CD8-positive, alpha-beta memory T cell (primary cell): Measurements from ENCODE around the gene ANTXR1. TPM values are rescaled to one million over a fixed set of nuclear protein-coding genes. Genes with fewer than 3 reads are reported as not detected.

Experiments used
- CTCF ChIA-PET: fragments of 350-600 bp; sonication (Branson Sonifier 250); formaldehyde crosslinking; loops from one replicate; lab custom pipeline; 2021; ENCODE audit warnings: antibody characterized with exemption; lab: Charles Lee
- POLR2A ChIA-PET: fragments of 350-600 bp; sonication (Branson Sonifier 250); formaldehyde crosslinking; loops from one replicate; lab custom pipeline; 2021; ENCODE audit warnings: antibody characterized with exemption; lab: Charles Lee
- DNase-seq, 5 donors: peaks; one replicate each; pipeline versions ENCODE4 v3.0.0 to v3.0.0-alpha.2; 2020 to 2022; ENCODE audit warnings: mixed read lengths in 1 of 5
- H3K27ac ChIP-seq: one replicate; pipeline ENCODE4 v1.7.0; 2013; ENCODE audit warnings: low read depth, mild to moderate bottlenecking, low read length, moderate library complexity
- H3K27me3 ChIP-seq: 2 replicates; pipeline ENCODE4 v1.7.0; 2013; ENCODE audit warnings: low read length, mild to moderate bottlenecking; ENCODE audit not compliant: insufficient read depth, poor library complexity, severe bottlenecking
- H3K36me3 ChIP-seq: 2 replicates; pipeline ENCODE4 v1.7.0; 2013; ENCODE audit warnings: mild to moderate bottlenecking, low read length, moderate library complexity; ENCODE audit not compliant: insufficient read depth
- H3K4me1 ChIP-seq: 2 replicates; pipeline ENCODE4 v1.7.0; 2013; ENCODE audit warnings: mild to moderate bottlenecking, low read length, moderate library complexity; ENCODE audit not compliant: insufficient read depth
- H3K4me3 ChIP-seq: 2 replicates; pipeline ENCODE4 v1.7.0; 2013; ENCODE audit warnings: mild to moderate bottlenecking, low read length
- H3K9me3 ChIP-seq: 2 replicates; pipeline ENCODE4 v1.7.0; 2013; ENCODE audit warnings: mild to moderate bottlenecking, low read length
- H3K27ac Mint-ChIP-seq, 8 donors: one replicate each; pipeline ENCODE4 v1.8.0; 2020 to 2021; ENCODE audit warnings: mixed read lengths in 8 of 8, mild to moderate bottlenecking in 6 of 8, inconsistent platforms in 3 of 8, moderate library complexity in 3 of 8
- H3K27me3 Mint-ChIP-seq, 2 donors: one replicate each; pipeline ENCODE4 v1.8.0; 2020 to 2021; ENCODE audit warnings: mixed read lengths in 2 of 2, mild to moderate bottlenecking in 1 of 2, moderate library complexity in 1 of 2
- H3K36me3 Mint-ChIP-seq, 3 donors: one replicate each; pipeline ENCODE4 v1.8.0; 2020 to 2021; ENCODE audit warnings: mixed read lengths in 3 of 3, inconsistent platforms in 1 of 3, mild to moderate bottlenecking in 1 of 3
- H3K4me1 Mint-ChIP-seq, 3 donors: one replicate each; pipeline ENCODE4 v1.8.0; 2020 to 2021; ENCODE audit warnings: mixed read lengths in 3 of 3, inconsistent platforms in 1 of 3, mild to moderate bottlenecking in 1 of 3
- H3K4me3 Mint-ChIP-seq, 7 donors: one replicate each; pipeline ENCODE4 v1.8.0; 2020 to 2021; ENCODE audit warnings: mixed read lengths in 7 of 7, mild to moderate bottlenecking in 6 of 7, moderate library complexity in 4 of 7, inconsistent platforms in 2 of 7
- H3K9me3 Mint-ChIP-seq, 5 donors: one replicate each; pipeline ENCODE4 v1.8.0; 2020 to 2022; ENCODE audit warnings: mixed read lengths in 5 of 5, mild to moderate bottlenecking in 3 of 5, moderate library complexity in 2 of 5, inconsistent platforms in 1 of 5
- polyA plus RNA-seq: library from polyadenylated mRNA; unstranded; fragments of 300-500 nt; fragmentation: Illumina TruSeq; gene quantifications from one replicate; pipeline ENCODE4 v1.2.3, GENCODE V29; 2021
- total RNA-seq, 2 experiments: library from RNA; stranded (reverse); gene quantifications; one replicate each; pipeline ENCODE4 v1.2.3, GENCODE V29; 2021

The ANTXR1 gene
- total and polyA plus RNA-seq, 3 experiments from 2014 or later = 0.22 to 0.27 TPM; not detected in 1

DNA sequence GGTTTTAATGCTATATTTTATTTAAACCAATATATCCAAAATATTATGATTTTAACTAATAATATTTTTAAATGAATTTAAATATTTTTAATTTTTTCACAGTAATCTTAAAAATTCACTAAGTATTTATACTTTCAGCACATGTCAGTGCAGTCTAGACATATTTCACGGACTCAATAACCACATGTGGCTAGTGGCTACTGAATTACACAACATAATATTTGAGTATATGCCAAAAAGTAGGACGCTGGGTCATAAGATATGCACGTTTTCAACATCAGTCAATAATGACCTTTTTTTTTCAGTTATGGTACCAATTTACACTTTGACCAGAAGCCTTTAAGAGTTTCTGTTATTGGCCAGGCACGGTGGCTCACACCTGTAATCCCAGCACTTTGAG lies 256.4 kb downstream of the ANTXR1 start:
- Histone ChIP-seq H3K4me3 (no peak overlapping the region), H3K36me3 (no peaks in the 10 kb centered on the region), H3K4me1 (no peaks in the 10 kb centered on the region), H3K27me3 (no peaks in the 10 kb centered on the region), H3K9me3 (no peaks in the 10 kb centered on the region), H3K27ac (no peak overlapping the region)
- DNase-seq = no peak
- Mint-ChIP-seq H3K4me1 (no peaks in the 10 kb centered on the region), H3K27ac (no peak overlapping the region), H3K36me3 (no peaks in the 10 kb centered on the region), H3K9me3 (no peaks in the 10 kb centered on the region), H3K4me3 (no peak overlapping the region), H3K27me3 (peaks cover 20 to 54% of the 10 kb centered on the region in 2 donors)
- ChIA-PET CTCF (no interaction called here), POLR2A (no interaction called here)

DNA sequence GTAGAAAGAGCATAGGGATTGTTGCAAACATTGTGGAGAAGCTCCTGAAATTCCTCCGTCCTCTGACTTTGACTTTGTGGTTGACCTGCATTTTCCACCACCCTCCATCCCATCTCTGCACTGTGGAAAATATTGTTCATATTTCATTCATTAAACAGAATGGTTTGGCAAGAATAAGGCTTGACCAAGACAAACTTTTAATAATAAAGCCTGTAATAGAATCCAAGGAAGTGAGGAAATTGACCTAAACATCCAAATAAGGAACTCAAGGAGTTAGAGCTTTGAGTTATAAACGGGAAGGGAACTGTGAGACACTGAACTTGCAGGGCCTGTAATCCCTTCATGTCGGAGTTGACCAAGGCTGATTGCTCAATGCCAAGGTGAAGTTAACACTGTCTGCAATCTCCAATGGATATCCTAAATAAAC lies 258.9 kb downstream of the ANTXR1 start:
- no peak for DNase-seq
- Mint-ChIP-seq H3K36me3 (no peaks in the 10 kb centered on the region), H3K4me3 (no peak overlapping the region), H3K27me3 (peaks cover 24 to 64% of the 10 kb centered on the region in 2 donors), H3K4me1 (no peaks in the 10 kb centered on the region), H3K9me3 (no peaks in the 10 kb centered on the region), H3K27ac (no peak overlapping the region)
- no peaks in the 10 kb centered on the region for H3K4me1 ChIP-seq
- no peak overlapping the region for H3K27ac ChIP-seq
- ChIA-PET CTCF (no interaction called here), POLR2A (no interaction called here)
- H3K36me3 ChIP-seq = no peaks in the 10 kb centered on the region
- H3K27me3 ChIP-seq = no peaks in the 10 kb centered on the region
- H3K4me3 ChIP-seq = no peak overlapping the region
- H3K9me3 ChIP-seq = no peaks in the 10 kb centered on the region

DNA sequence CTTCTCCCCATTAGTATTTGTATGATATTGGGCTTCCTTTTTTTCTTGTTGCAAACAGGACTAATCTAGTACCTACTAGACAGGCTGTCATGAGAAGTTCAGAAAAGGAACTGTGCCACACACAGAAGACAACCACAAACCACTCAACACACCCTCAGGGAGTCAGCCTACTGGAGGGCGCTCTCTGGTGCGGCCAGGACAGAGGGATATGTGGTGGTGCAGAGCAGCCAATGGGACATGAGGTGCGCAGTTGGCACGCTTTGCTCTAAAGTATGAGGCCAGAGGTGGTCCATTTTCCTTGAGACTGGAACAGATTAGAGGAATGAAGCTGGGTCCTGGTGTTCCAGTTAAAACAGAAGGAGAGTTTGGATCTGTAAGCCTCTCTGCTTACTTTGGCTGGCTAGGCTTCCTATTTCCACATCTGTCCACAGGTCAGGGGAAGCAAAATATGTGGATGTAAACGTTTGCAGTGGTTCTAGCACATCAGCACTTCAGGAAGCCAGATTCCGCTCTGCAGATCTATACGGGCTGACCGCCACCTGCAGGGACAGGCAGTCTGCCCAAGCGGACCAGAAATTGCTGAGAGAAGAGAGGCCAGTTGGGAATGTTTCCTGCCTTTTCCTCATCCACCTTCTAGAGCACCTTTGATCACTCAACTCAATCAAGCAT lies 260.0 kb downstream of the ANTXR1 start:
- Mint-ChIP-seq H3K27me3 (peaks cover 24 to 64% of the 10 kb centered on the region in 2 donors), H3K4me3 (no peak overlapping the region), H3K27ac (peak overlapping the region in 1 of 8 donors; percentile 87), H3K36me3 (no peaks in the 10 kb centered on the region), H3K9me3 (no peaks in the 10 kb centered on the region), H3K4me1 (no peaks in the 10 kb centered on the region)
- no peaks in the 10 kb centered on the region for H3K36me3 ChIP-seq
- H3K4me1 ChIP-seq = no peaks in the 10 kb centered on the region
- no peaks in the 10 kb centered on the region for H3K27me3 ChIP-seq
- H3K27ac ChIP-seq = no peak overlapping the region
- POLR2A ChIA-PET = no interaction called here
- no peak for DNase-seq
- CTCF ChIA-PET = no interaction called here
- no peaks in the 10 kb centered on the region for H3K9me3 ChIP-seq
- H3K4me3 ChIP-seq = no peak overlapping the region

DNA sequence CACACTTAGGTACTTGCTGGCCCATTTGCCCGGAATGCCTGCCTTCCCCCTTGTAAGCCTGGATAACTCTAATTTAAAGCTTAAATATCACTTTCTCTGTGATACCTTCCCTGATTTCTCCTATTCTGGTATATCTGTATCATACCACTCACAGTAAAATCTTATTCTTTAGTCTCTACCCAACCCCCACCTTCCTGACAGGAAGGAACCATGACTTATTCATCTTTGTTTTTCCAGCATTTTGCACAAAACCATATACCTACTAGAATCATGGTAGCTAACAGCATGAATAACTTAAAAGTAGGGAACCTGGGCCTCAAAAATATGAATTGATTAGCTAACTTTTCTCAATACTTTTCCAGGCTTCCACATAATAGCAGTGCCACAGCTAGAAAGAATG lies 262.5 kb downstream of the ANTXR1 start:
- Mint-ChIP-seq H3K27me3 (peaks cover 18 to 58% of the 10 kb centered on the region in 2 donors), H3K9me3 (no peaks in the 10 kb centered on the region), H3K4me1 (no peaks in the 10 kb centered on the region), H3K4me3 (no peak overlapping the region), H3K36me3 (no peaks in the 10 kb centered on the region), H3K27ac (peak overlapping the region in 1 of 8 donors; percentile 58)
- Histone ChIP-seq H3K9me3 (no peaks in the 10 kb centered on the region), H3K4me3 (no peak overlapping the region), H3K36me3 (no peaks in the 10 kb centered on the region), H3K27ac (no peak overlapping the region), H3K27me3 (no peaks in the 10 kb centered on the region), H3K4me1 (no peaks in the 10 kb centered on the region)
- ChIA-PET POLR2A (no interaction called here), CTCF (no interaction called here)
- no peak for DNase-seq

DNA sequence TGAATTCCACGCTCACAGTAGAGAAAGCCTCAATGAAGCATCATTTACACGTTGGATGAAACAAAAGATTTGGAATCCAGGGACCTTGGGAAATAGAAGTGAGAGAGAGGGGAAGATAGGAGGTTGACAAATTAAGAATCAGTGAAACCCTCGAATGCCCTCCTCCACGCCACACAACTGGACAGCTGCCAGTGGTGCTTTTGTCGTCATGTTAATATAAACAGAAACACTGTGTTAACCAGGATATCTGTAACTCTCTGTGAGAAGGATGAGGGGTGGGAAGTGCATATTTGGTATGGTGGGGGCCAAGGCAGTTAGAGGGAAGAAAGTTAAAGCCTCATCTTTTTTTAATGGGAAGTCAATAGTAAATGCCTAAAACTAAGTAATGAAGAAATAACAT lies 265.4 kb downstream of the ANTXR1 start:
- H3K9me3 ChIP-seq = no peaks in the 10 kb centered on the region
- POLR2A ChIA-PET = no interaction called here
- no peak for DNase-seq
- no peak overlapping the region for H3K4me3 Mint-ChIP-seq
- no peak overlapping the region for H3K27ac ChIP-seq
- peaks cover 14 to 46% of the 10 kb centered on the region in 2 donors for H3K27me3 Mint-ChIP-seq
- CTCF ChIA-PET = no interaction called here
- H3K4me1 Mint-ChIP-seq = no peaks in the 10 kb centered on the region
- H3K4me3 ChIP-seq = no peak overlapping the region
- H3K36me3 Mint-ChIP-seq = no peaks in the 10 kb centered on the region
- H3K27ac Mint-ChIP-seq = no peak overlapping the region
- H3K4me1 ChIP-seq = no peaks in the 10 kb centered on the region
- H3K9me3 Mint-ChIP-seq = no peaks in the 10 kb centered on the region
- no peaks in the 10 kb centered on the region for H3K27me3 ChIP-seq
- no peaks in the 10 kb centered on the region for H3K36me3 ChIP-seq

DNA sequence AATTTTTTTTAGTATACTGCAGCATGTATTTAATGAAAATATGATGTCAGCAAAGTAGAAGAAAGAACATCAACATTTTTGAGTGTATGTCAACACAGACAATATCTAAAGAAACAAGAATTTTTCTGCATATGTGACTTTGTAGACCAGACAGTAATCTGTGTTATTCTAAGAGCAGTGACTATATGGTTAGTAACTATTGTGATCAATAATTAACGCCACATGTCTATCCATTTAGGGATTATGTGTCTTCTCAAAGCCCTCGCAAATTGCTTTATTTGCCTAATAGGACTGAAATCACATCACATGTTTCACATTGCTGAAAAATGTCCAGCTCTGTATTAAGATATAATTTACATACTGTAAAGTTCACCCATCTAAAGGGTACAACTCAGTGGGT lies 266.2 kb downstream of the ANTXR1 start:
- H3K9me3 ChIP-seq = no peaks in the 10 kb centered on the region
- H3K27me3 ChIP-seq = no peaks in the 10 kb centered on the region
- Mint-ChIP-seq H3K9me3 (no peaks in the 10 kb centered on the region), H3K4me3 (no peak overlapping the region), H3K27me3 (peaks cover 14 to 38% of the 10 kb centered on the region in 2 donors), H3K36me3 (no peaks in the 10 kb centered on the region), H3K4me1 (no peaks in the 10 kb centered on the region), H3K27ac (no peak overlapping the region)
- ChIA-PET POLR2A (no interaction called here), CTCF (no interaction called here)
- H3K36me3 ChIP-seq = no peaks in the 10 kb centered on the region
- H3K4me1 ChIP-seq = no peaks in the 10 kb centered on the region
- DNase-seq = no peak
- no peak overlapping the region for H3K4me3 ChIP-seq
- no peak overlapping the region for H3K27ac ChIP-seq

DNA sequence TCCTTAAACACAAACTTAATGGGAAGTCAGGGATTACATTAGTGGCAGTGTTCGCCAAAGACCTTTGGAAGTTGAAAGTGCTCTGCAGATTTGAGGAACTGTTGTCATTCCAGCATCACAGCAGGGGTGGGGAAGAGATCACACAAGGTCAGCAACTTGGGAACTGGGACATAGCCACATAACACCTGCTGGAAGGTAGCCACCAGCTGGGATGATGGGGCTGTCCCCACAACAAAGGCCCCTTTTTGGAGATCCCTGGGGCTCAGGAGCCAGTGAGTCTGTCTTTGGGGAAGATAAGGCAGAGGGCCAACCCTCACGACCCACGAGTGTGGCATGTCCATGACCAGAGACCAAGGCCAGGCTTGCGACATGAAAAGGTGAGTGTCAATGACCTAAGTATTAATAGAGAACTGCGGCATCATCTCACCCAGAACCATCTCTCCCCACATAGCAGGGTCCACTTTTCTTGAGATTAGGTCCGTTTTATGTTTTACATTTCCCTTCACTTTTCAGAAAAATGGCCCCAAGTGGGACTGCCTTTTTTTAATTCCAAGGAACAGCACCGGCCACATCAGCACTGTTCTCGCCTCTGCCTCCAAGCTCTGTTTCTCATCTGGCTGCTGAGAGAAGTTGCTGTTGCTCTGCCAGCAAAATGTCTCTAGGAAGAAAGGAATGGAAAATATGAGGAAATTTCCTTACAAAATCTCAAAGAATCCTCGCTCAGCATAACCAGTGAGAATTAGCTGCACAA lies 267.1 kb downstream of the ANTXR1 start:
- H3K4me1 ChIP-seq = no peaks in the 10 kb centered on the region

DNA sequence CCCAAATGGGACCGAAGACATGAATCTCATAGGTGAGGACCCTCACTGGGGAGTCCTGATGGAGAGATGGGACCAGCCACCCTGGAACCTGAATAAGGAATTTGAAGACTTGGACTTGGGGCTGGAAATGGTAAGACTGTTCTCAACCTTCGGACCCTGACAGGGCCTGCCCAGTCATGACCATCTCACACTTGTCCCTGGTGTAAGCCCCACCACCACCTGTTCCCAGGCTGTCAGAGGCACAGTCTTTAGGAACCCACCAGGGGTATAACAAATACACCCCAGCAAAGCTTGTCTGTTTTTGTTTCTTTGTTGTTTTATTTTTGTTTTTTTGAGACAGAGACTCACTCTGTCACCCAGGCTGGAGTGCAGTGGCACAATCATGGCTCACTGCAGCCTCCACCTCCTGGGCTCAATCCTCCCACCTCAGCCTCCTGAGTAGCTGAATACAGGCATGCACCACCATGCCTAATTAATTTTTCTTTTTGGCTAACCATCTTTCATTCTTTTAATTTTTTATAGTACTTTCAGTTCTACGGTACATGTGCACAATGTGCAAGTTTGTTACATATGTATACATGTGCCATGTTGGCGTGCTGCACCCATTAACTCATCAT lies 267.9 kb downstream of the ANTXR1 start:
- no peak overlapping the region for H3K4me3 Mint-ChIP-seq
- H3K27me3 Mint-ChIP-seq = peaks cover 7 to 25% of the 10 kb centered on the region in 2 donors
- ChIA-PET POLR2A (no interaction called here), CTCF (no interaction called here)
- no peak overlapping the region for H3K27ac Mint-ChIP-seq
- Histone ChIP-seq H3K27ac (no peak overlapping the region), H3K27me3 (no peaks in the 10 kb centered on the region), H3K4me3 (no peak overlapping the region), H3K36me3 (no peaks in the 10 kb centered on the region), H3K9me3 (no peaks in the 10 kb centered on the region), H3K4me1 (no peaks in the 10 kb centered on the region)
- H3K36me3 Mint-ChIP-seq = no peaks in the 10 kb centered on the region
- no peak for DNase-seq
- no peaks in the 10 kb centered on the region for H3K4me1 Mint-ChIP-seq
- no peaks in the 10 kb centered on the region for H3K9me3 Mint-ChIP-seq

More for the DNA sequence above, 267.1 kb downstream of the ANTXR1 start:
- no peaks in the 10 kb centered on the region for H3K27me3 ChIP-seq
- H3K36me3 Mint-ChIP-seq = no peaks in the 10 kb centered on the region
- peaks cover 14 to 33% of the 10 kb centered on the region in 2 donors for H3K27me3 Mint-ChIP-seq
- H3K36me3 ChIP-seq = no peaks in the 10 kb centered on the region
- CTCF ChIA-PET = no interaction called here
- H3K4me1 Mint-ChIP-seq = no peaks in the 10 kb centered on the region
- no peaks in the 10 kb centered on the region for H3K9me3 ChIP-seq
- no peak overlapping the region for H3K4me3 Mint-ChIP-seq
- H3K4me3 ChIP-seq = no peak overlapping the region
- no peak overlapping the region for H3K27ac ChIP-seq
- no peaks in the 10 kb centered on the region for H3K9me3 Mint-ChIP-seq
- no peak overlapping the region for H3K27ac Mint-ChIP-seq
- POLR2A ChIA-PET = no interaction called here
- no peak for DNase-seq
